ENCODE measurements around the gene COQ4.
"Not testable (repeated sequence)": the region's sequence is repeated elsewhere in the genome, so short reads cannot be mapped to it uniquely, and the experiment has no call there.

Gene COQ4

DNA sequence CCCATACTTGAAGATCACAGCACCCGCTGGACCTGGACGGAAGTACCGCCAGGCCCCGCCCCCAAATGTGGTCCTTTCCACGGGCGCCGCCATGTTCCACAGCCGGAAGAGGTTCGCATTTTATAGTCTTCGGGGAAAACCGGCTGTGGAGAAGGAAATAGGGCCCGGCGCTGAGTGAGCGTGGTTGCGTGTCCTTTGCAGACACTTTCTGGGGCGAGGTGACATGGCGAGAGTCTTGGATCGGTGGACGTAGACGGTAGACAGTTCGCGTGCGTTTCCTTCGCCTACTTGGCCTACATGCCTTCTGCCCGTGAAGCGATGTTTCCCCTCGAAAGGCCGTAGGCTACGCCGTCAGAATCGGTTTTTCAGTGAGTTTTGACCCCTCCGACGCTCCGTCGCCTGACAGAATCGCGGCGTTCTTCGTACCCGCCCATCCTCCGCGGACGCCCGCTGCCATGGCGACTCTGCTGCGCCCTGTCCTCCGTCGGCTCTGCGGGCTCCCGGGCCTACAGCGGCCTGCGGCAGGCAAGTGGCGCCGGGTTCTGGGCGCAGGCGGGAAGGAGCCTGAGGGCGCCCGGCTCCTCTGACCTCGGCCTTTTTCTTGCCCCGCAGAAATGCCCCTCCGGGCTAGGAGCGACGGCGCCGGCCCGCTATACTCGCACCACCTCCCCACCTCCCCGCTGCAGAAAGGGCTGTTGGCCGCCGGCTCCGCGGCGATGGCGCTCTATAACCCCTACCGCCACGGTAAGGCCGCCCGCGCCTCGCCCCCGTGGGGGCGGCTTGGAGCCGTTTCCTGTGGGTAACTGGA, at the start of gene COQ4, which contains the start of gene TRUB2:
Gene COQ4, plus strand, starts transcription at position 436 of the 808 bp plus-strand sequence. Its CDS starts 20 bp downstream, at position 456.
Gene TRUB2, minus strand, starts transcription at position 44 of the 808 bp plus-strand sequence. Its CDS starts 39 bp downstream, at position 5.
- in situ Hi-C loops (cut with HindIII; ENCODE audit: low sequenced_read_pairs): no loop called here
- peak; percentile 97 for DNase-seq (ENCODE audit: low read depth, low spot score)
- H3K4me3 ChIP-seq (ENCODE audit: low read depth, low read length): peak within 1 kb of the TSS; percentile 89
- TF ChIP-seq CTCF (IDR thresholded peaks at IDR 0.05; ENCODE audit: low read depth, low read length): no peak

- TF ChIP-seq CTCF (IDR thresholded peaks at IDR 0.05; ENCODE audit: low read depth, low read length): no peak
- DNase-seq (ENCODE audit: low read depth, low spot score): no peak
- peak overlapping the region; percentile 92 for H3K4me3 ChIP-seq (ENCODE audit: low read depth, low read length)
- in situ Hi-C loops (cut with HindIII; ENCODE audit: low sequenced_read_pairs): no loop called here
Observed at GRCh38 chr9:128274245-128274644, 48.4 kb upstream of the COQ4 start.

- no peak for TF ChIP-seq CTCF (IDR thresholded peaks at IDR 0.05; ENCODE audit: low read depth, low read length)
- in situ Hi-C loops (cut with HindIII; ENCODE audit: low sequenced_read_pairs): no loop called here
- peak within 1 kb of the TSS; percentile 92 for H3K4me3 ChIP-seq (ENCODE audit: low read depth, low read length)
- peak; percentile 42 for DNase-seq (ENCODE audit: low read depth, low spot score)
Observed at GRCh38 chr9:128275198-128276007, 47.2 kb upstream of the COQ4 start, which contains the start of gene GOLGA2. Gene GOLGA2 (minus strand): TSS chr9:128276007. CDS start chr9:128275976, 31 bp downstream.

DNA sequence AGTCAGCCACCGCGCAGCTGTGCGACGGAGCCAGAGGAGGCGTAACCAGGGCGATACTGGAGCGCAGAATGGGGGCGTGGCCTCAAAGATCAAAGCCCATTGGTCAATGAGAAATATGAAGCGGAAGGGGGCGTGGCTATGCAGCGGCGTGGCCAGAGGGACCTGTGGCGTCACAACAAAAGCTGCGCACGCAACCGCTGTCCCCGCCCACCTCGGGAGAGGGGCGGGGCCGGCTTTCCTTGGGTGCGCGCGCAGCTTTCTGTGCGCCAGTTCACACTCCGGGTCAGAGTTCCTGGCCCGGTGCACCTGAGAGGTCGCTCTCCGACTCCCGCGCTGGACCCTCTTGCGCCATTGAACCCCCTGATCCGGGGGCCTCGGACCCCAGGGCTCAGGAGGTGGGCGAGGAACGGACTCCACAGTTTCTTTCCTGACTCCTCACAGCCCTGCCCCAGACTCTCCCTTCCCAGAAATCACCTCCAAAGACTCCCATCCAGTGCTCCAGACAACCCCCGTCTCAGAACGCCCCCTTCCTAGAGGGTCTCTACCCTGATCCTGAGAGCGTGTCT, 46.5 kb upstream of the COQ4 start, which contains the start of gene SWI5:
Gene SWI5, plus strand, starts transcription at position 269 of the 566 bp plus-strand sequence.
- H3K4me3 ChIP-seq (ENCODE audit: low read depth, low read length): peak within 1 kb of the TSS; percentile 92
- no peak for TF ChIP-seq CTCF (IDR thresholded peaks at IDR 0.05; ENCODE audit: low read depth, low read length)
- in situ Hi-C loops (cut with HindIII; ENCODE audit: low sequenced_read_pairs): no loop called here
- DNase-seq (ENCODE audit: low read depth, low spot score): peak; percentile 99

- TF ChIP-seq CTCF (IDR thresholded peaks at IDR 0.05; ENCODE audit: low read depth, low read length): no peak
- DNase-seq (ENCODE audit: low read depth, low spot score): peak; percentile 25
- peak overlapping the region; percentile 92 for H3K4me3 ChIP-seq (ENCODE audit: low read depth, low read length)
- in situ Hi-C loops (cut with HindIII; ENCODE audit: low sequenced_read_pairs): no loop called here
Observed at GRCh38 chr9:128276574-128277270, 45.9 kb upstream of the COQ4 start.

DNA sequence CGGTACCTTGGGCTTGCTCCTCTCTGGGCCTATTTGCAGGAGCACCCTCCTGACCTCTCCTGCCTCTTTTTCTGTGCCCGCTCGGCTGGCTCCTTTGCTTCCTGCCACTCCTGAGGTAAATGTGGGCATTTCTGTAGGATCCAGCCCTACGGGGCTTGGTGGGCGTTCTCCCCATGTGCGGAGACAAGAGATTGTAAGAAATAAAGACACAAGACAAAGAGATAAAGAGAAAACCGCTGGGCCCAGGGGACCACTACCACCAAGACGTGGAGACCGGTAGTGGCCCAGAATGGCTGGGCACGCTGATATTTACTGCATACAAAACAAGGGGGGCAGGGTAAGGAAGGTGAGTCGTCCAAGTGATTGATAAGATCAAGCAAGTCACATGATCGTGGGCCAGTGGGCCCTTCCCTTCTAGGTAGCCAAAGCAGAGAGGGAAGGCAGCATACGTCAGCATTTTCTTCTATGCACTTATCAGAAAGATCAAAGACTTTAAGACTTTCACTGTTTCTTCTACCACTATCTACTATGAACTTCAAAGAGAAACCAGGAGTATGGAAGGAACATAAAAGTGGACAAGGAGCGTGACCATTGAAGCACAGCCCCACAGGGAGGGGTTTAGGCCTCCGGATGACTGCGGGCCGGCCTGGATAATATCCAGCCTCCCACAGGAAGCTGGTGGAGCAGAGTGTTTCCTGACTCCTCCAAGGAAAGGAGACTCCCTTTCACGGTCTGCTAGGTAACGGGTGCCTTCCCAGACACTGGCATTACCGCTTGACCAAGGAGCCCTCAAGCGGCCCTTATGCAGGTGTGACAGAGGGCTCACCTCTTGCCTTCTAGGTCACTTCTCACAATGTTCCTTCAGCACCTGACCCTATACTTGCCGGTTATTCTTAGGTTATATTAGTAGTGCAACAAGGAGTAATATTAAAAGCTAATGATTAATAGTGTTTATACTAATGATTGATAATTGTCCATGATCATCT, 43.3 kb upstream of the COQ4 start:
- DNase-seq (ENCODE audit: low read depth, low spot score); H3K4me3 ChIP-seq (ENCODE audit: low read depth, low read length); in situ Hi-C loops (cut with HindIII; ENCODE audit: low sequenced_read_pairs): not testable (repeated sequence)

Data from astrocyte of the spinal cord (primary cell).